Hepatocyte (in vitro differentiated cells): ENCODE measurements around the gene SPHK1. TPM values are rescaled to one million over a fixed set of nuclear protein-coding genes. Genes with fewer than 3 reads are reported as not detected.

ENCODE experiments used
- DNase-seq: peaks from one replicate; pipeline ENCODE4 v3.0.0-alpha.2; 2016; ENCODE audit warnings: low spot score
- H2AFZ ChIP-seq: fragments of 200-600 bp; sonication (generic); 2 replicates; pipeline ENCODE4 v1.6.0; 2016; ENCODE audit warnings: antibody characterized with exemption, mild to moderate bottlenecking
- H3K27ac ChIP-seq: fragments of 200-600 bp; sonication (generic); 2 replicates; pipeline ENCODE4 v1.5.1; 2016; ENCODE audit warnings: mild to moderate bottlenecking
- H3K27me3 ChIP-seq: fragments of 200-600 bp; sonication (generic); 2 replicates; pipeline ENCODE4 v1.6.1; 2016
- H3K36me3 ChIP-seq: fragments of 200-600 bp; sonication (generic); replicated peaks from 2 replicates; pipeline ENCODE4 v1.5.1; 2016; ENCODE audit warnings: low read depth; ENCODE audit not compliant: insufficient read depth
- H3K4me1 ChIP-seq: fragments of 200-600 bp; sonication (generic); 2 replicates; pipeline ENCODE4 v1.5.1; 2016; ENCODE audit warnings: mild to moderate bottlenecking, moderate library complexity; ENCODE audit not compliant: insufficient read depth
- H3K4me2 ChIP-seq: fragments of 200-600 bp; sonication (generic); 2 replicates; pipeline ENCODE4 v1.6.0; 2016
- H3K4me3 ChIP-seq: fragments of 200-600 bp; sonication (generic); 2 replicates; pipeline ENCODE4 v1.5.1; 2016; ENCODE audit warnings: mild to moderate bottlenecking
- H3K79me2 ChIP-seq: fragments of 200-600 bp; sonication (generic); 2 replicates; pipeline ENCODE4 v1.6.0; 2017; ENCODE audit warnings: mild to moderate bottlenecking
- H3K9me2 ChIP-seq: fragments of 200-600 bp; sonication (generic); replicated peaks from 2 replicates; pipeline ENCODE4 v1.6.0; 2017; ENCODE audit warnings: mild to moderate bottlenecking; ENCODE audit not compliant: insufficient read depth
- H3K9me3 ChIP-seq: fragments of 200-600 bp; sonication (generic); 2 replicates; pipeline ENCODE4 v1.5.1; 2016; ENCODE audit warnings: low read depth, mild to moderate bottlenecking
- H4K20me1 ChIP-seq: fragments of 200-600 bp; sonication (generic); 2 replicates; pipeline ENCODE4 v1.6.0; 2016; ENCODE audit warnings: mild to moderate bottlenecking; ENCODE audit not compliant: insufficient read depth, poor library complexity, severe bottlenecking
- EZH2 ChIP-seq: fragments of 200-600 bp; sonication (generic); IDR thresholded peaks from 2 replicates; pipeline ENCODE4 v1.6.1; 2016; ENCODE audit warnings: antibody characterized with exemption, mild to moderate bottlenecking, borderline replicate concordance
- EZH2phosphoT487 ChIP-seq: fragments of 200-600 bp; sonication (generic); IDR thresholded peaks from one replicate; pipeline ENCODE4 v1.6.1; 2018; ENCODE audit warnings: antibody characterized with exemption, mild to moderate bottlenecking, low read depth, moderate library complexity; ENCODE audit not compliant: unreplicated experiment, severe bottlenecking
- WGBS: methylation state at CpG from one replicate; pipeline ENCODE4 v1.1.6; 2016; ENCODE audit warnings: low lambda C conversion rate; ENCODE audit errors: missing lambda C conversion rate; 5-methylcytosine and 5-hydroxymethylcytosine counted together
- polyA plus RNA-seq: library from polyadenylated mRNA; unstranded; fragments of >200 nt; fragmentation: Nextera tagmentation; extraction: Ambion mirVana; gene quantifications from 2 replicates; pipeline ENCODE4 v1.2.1, GENCODE V29; 2016
- total RNA-seq: library from RNA; depleted of rRNA; stranded (reverse); fragments of >200 nt; gene quantifications from 2 replicates; pipeline ENCODE4 v1.2.3, GENCODE V29; 2014
- TF ChIP-seq, protein P1 (sequence below): fragments of 200-600 bp; sonication (generic); IDR thresholded peaks from 2 replicates; pipeline ENCODE4 v1.5.1; 2016; ENCODE audit warnings: antibody characterized with exemption, mild to moderate bottlenecking; ENCODE audit not compliant: poor library complexity

The SPHK1 gene, protein sequence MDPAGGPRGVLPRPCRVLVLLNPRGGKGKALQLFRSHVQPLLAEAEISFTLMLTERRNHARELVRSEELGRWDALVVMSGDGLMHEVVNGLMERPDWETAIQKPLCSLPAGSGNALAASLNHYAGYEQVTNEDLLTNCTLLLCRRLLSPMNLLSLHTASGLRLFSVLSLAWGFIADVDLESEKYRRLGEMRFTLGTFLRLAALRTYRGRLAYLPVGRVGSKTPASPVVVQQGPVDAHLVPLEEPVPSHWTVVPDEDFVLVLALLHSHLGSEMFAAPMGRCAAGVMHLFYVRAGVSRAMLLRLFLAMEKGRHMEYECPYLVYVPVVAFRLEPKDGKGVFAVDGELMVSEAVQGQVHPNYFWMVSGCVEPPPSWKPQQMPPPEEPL
- 3.8 and 5.2 TPM in 2 replicates for total RNA-seq
- 12.1 and 15.2 TPM in 2 replicates for polyA plus RNA-seq

- peak within 1 kb of the TSS; percentile 100 for H3K4me2 ChIP-seq
- peak within 1 kb of the TSS; percentile 93 for H2AFZ ChIP-seq
- no peaks in the 10 kb centered on the region for H3K36me3 ChIP-seq
- H3K9me2 ChIP-seq: no peaks in the 10 kb centered on the region
- H3K79me2 ChIP-seq: no peaks in the 10 kb centered on the region
- H3K27ac ChIP-seq: no peak within 1 kb of the TSS
- H3K27me3 ChIP-seq: peaks cover 15% of the 10 kb centered on the region
- WGBS: 2% methylated on average over 99 of the region's 118 CpGs
- H3K4me1 ChIP-seq: peaks cover 35% of the 10 kb centered on the region
- H3K9me3 ChIP-seq: no peaks in the 10 kb centered on the region
- TF ChIP-seq, protein P1, sequence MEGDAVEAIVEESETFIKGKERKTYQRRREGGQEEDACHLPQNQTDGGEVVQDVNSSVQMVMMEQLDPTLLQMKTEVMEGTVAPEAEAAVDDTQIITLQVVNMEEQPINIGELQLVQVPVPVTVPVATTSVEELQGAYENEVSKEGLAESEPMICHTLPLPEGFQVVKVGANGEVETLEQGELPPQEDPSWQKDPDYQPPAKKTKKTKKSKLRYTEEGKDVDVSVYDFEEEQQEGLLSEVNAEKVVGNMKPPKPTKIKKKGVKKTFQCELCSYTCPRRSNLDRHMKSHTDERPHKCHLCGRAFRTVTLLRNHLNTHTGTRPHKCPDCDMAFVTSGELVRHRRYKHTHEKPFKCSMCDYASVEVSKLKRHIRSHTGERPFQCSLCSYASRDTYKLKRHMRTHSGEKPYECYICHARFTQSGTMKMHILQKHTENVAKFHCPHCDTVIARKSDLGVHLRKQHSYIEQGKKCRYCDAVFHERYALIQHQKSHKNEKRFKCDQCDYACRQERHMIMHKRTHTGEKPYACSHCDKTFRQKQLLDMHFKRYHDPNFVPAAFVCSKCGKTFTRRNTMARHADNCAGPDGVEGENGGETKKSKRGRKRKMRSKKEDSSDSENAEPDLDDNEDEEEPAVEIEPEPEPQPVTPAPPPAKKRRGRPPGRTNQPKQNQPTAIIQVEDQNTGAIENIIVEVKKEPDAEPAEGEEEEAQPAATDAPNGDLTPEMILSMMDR: no peak
- TF ChIP-seq EZH2phosphoT487 (no peak), EZH2 (no peak)
- H4K20me1 ChIP-seq: no peaks in the 10 kb centered on the region
- peak within 1 kb of the TSS; percentile 66 for H3K4me3 ChIP-seq
- DNase-seq: peak; percentile 88
Observed at GRCh38 chr17:76384222-76384986, at the start of gene SPHK1. Gene SPHK1 (plus strand): TSS chr17:76384609. CDS start chr17:76385645, 1,036 bp downstream.

DNA sequence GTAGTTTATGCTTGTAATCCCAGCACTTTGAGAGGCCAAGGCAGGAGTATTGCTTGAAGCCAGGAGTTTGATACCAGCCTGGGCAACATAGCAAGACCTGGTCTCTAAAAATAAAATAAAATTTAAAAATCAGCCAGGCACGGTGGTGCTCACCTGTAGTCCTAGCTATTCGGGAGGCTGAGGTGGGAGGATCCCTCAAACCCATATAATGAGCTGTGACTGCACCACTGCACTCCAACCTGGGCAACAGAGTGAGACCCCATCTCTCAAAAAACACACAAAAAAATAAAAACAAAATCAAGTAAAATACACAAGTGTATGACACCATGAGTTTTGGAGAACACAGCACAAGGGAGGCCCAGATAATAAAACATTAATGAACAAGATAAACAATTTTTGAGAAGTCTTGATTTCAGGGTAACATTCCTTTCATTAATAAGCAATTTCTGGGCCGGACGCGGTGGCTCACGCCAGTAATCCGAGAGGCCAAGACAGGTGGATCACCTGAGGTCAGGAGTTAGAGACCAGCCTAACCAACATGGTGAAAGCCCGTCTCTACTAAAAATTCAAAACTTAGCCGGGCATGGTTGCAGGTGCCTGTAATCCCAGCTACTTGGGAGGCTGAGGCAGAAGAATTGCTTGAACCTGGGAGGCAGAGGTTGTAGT is 48.6 kb upstream of the SPHK1 start:
- TF ChIP-seq EZH2: no peak
- TF ChIP-seq, protein P1: no peak
- TF ChIP-seq EZH2phosphoT487: no peak
- no peak overlapping the region for H3K27ac ChIP-seq
- 97% methylated on average over 9 of the region's 9 CpGs for WGBS
- H3K27me3 ChIP-seq: no peaks in the 10 kb centered on the region
- no peak for DNase-seq
- no peak overlapping the region for H2AFZ ChIP-seq
- no peaks in the 10 kb centered on the region for H3K4me1 ChIP-seq
- no peaks in the 10 kb centered on the region for H3K9me2 ChIP-seq
- no peak overlapping the region for H3K4me3 ChIP-seq
- no peaks in the 10 kb centered on the region for H3K36me3 ChIP-seq
- H3K79me2 ChIP-seq: peaks cover 35% of the 10 kb centered on the region
- H4K20me1 ChIP-seq: peaks cover 3% of the 10 kb centered on the region
- H3K4me2 ChIP-seq: no peak overlapping the region
- H3K9me3 ChIP-seq: no peaks in the 10 kb centered on the region

GRCh38 chr17:76336756-76337412 is 47.5 kb upstream of the SPHK1 start:
- no peaks in the 10 kb centered on the region for H3K27me3 ChIP-seq
- no peaks in the 10 kb centered on the region for H3K36me3 ChIP-seq
- H2AFZ ChIP-seq: no peak overlapping the region
- no peak overlapping the region for H3K4me3 ChIP-seq
- H3K27ac ChIP-seq: no peak overlapping the region
- no peaks in the 10 kb centered on the region for H3K4me1 ChIP-seq
- H3K9me2 ChIP-seq: no peaks in the 10 kb centered on the region
- DNase-seq: no peak
- 90% methylated on average over 7 of the region's 7 CpGs for WGBS
- H3K4me2 ChIP-seq: no peak overlapping the region
- H3K79me2 ChIP-seq: peaks cover 35% of the 10 kb centered on the region
- TF ChIP-seq, protein P1: no peak
- TF ChIP-seq EZH2 (no peak), EZH2phosphoT487 (no peak)
- H3K9me3 ChIP-seq: no peaks in the 10 kb centered on the region
- H4K20me1 ChIP-seq: peaks cover 3% of the 10 kb centered on the region
